GM18907 (cell line): Measurements from ENCODE around the gene UCKL1.
"Not testable (repeated sequence)": the region's sequence is repeated elsewhere in the genome, so short reads cannot be mapped to it uniquely, and the experiment has no call there.

Experiments
- ATAC-seq: cut with Tn5 transposase; IDR thresholded peaks from one replicate; pipeline ENCODE4 v1.9.1; 2021; ENCODE audit warnings: mild to moderate bottlenecking, moderate library complexity; ENCODE audit not compliant: unreplicated experiment

The UCKL1 gene

GRCh38 chr20:63955827-63956663 lies at the start of gene UCKL1:
Gene UCKL1, minus strand, starts transcription at chr20:63956416. Its CDS starts 44 bp downstream, at chr20:63956372.
- peak; percentile 69 for ATAC-seq

- no peak for ATAC-seq
Observed at GRCh38 chr20:64005394-64005793, 49.2 kb upstream of the UCKL1 start.

GRCh38 chr20:64003960-64004725 lies 47.9 kb upstream of the UCKL1 start:
- no peak for ATAC-seq

- ATAC-seq = no peak
Observed at GRCh38 chr20:64001607-64002011, 45.4 kb upstream of the UCKL1 start.

GRCh38 chr20:64000906-64001305 lies 44.7 kb upstream of the UCKL1 start:
- ATAC-seq = no peak

GRCh38 chr20:63982937-63983336 lies 26.7 kb upstream of the UCKL1 start:
- no peak for ATAC-seq

- ATAC-seq = peak; percentile 49
Observed at GRCh38 chr20:63980806-63981728, 24.9 kb upstream of the UCKL1 start, which contains the start of gene PRPF6. Gene PRPF6, plus strand, starts transcription at chr20:63981132. Its CDS starts 114 bp downstream, at chr20:63981246.

GRCh38 chr20:63980317-63980805 lies 24.1 kb upstream of the UCKL1 start:
- ATAC-seq = peak; percentile 3

GRCh38 chr20:63979557-63980316 lies 23.5 kb upstream of the UCKL1 start, which contains the start of gene SAMD10:
Gene SAMD10, minus strand, starts transcription at chr20:63979642. Its CDS starts 175 bp downstream, at chr20:63979467.
- peak; percentile 40 for ATAC-seq

GRCh38 chr20:63979229-63979556 lies 23.0 kb upstream of the UCKL1 start:
- ATAC-seq = no peak

- peak; percentile 37 for ATAC-seq
Observed at GRCh38 chr20:63978319-63979228, 22.4 kb upstream of the UCKL1 start.

GRCh38 chr20:63977739-63978276 lies 21.6 kb upstream of the UCKL1 start:
- no peak for ATAC-seq

- ATAC-seq = no peak
Observed at GRCh38 chr20:63976980-63977738, 20.9 kb upstream of the UCKL1 start.

GRCh38 chr20:63976511-63976910 lies 20.3 kb upstream of the UCKL1 start:
- not testable (repeated sequence) for ATAC-seq

- ATAC-seq = no peak
Observed at GRCh38 chr20:63974402-63975200, 18.4 kb upstream of the UCKL1 start.

- peak; percentile 42 for ATAC-seq
Observed at GRCh38 chr20:63973636-63974401, 17.6 kb upstream of the UCKL1 start.
